SU-DHL-6 (cell line): Measurements from ENCODE around the gene DGLUCY.

Experiments used
- CTCF ChIP-seq: fragments of 200-600 bp; sonication (generic); IDR thresholded peaks from one replicate; pipeline ENCODE4 v1.5.1; 2017; ENCODE audit warnings: antibody characterized with exemption, mild to moderate bottlenecking, low read length, moderate library complexity; ENCODE audit not compliant: insufficient read depth, poor library complexity, severe bottlenecking
- EZH2phosphoT487 ChIP-seq: fragments of 200-600 bp; sonication (generic), shearing (Covaris generic); conservative IDR thresholded peaks from 2 replicates; pipeline ENCODE4 v1.6.1; 2018; ENCODE audit warnings: mild to moderate bottlenecking, antibody characterized with exemption, low read length, moderate library complexity, mixed read lengths

GRCh38 chr14:91193069-91193468 lies 79.2 kb downstream of the DGLUCY start:
- no peak for TF ChIP-seq CTCF
- TF ChIP-seq EZH2phosphoT487 = no peak
